Measurements from ENCODE around the gene AEN. TPM values are rescaled to one million over a fixed set of nuclear protein-coding genes. Genes with fewer than 3 reads are reported as not detected.
A peak's percentile ranks its signal among the peaks of the same experiment; 100 is the strongest.

Gene AEN, protein sequence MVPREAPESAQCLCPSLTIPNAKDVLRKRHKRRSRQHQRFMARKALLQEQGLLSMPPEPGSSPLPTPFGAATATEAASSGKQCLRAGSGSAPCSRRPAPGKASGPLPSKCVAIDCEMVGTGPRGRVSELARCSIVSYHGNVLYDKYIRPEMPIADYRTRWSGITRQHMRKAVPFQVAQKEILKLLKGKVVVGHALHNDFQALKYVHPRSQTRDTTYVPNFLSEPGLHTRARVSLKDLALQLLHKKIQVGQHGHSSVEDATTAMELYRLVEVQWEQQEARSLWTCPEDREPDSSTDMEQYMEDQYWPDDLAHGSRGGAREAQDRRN
- 27.4 TPM for polyA plus RNA-seq (2013, experiment 1 of 2; ENCODE audit: insufficient read length)
- polyA plus RNA-seq (2013, experiment 2 of 2; ENCODE audit: insufficient read length): 26.0 TPM

DNA sequence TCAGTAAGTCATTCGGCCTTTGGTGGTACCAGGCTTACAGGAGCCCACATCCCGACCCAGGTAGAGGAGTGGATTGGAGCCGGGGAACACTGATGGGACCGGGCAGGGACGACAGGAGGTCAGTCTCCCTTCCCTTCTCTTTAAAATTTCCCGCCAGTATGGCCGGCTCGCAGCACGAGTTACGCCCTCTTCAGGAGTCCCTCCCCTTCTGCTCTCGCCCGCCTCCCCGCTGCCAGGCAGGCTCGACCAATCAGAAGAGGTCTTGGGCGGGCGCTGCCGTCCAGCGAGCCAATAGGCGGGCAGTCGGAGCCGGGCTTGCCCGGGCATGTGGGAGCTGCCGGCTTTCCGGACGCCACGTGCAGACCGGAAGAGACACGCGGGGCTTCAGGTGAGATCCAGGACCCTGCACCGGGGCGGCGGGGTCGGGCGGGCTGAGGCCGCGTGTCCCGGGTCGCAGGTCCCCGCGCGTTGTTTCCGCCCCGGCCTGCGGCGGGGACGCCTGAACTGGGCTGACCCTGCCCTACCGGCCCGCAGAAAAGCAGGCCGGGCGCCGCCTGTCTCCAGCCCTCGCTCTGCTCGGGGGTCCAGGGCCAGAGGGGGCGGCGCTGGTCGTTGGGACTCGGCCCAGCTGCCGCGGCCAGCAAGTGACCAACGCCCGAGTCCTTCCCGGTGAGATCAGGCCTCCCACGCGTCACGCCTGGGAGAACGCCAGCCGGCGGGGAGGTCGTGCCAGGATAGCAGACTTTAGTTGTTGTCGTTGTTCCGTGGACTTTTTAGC, at the start of gene AEN:
TSS of gene AEN (plus strand) at position 346 of the 778 bp plus-strand sequence. CDS start 4,870 bp downstream, outside the sequence.
- DNase-seq: peak; percentile 97

DNA sequence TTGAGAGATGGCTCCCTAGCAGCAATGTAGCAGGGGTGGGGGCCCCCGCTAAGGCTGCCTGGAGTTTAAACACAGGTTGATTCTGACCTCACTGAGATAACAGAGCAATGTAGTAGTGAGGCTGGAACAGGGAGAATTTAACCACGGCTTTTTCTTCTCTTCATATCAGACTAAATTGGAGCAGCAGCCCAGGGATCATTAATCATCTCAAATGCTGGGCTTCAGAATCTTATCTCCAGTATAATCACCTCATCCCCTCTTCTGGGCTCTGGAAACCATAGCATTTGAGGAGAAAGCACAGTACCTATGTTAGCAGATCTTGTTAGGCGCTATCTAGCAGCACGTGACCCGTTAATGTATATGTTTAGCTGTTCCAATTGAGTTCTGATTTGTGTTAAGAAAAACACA, 49.3 kb upstream of the AEN start:
- no peak for DNase-seq

DNA sequence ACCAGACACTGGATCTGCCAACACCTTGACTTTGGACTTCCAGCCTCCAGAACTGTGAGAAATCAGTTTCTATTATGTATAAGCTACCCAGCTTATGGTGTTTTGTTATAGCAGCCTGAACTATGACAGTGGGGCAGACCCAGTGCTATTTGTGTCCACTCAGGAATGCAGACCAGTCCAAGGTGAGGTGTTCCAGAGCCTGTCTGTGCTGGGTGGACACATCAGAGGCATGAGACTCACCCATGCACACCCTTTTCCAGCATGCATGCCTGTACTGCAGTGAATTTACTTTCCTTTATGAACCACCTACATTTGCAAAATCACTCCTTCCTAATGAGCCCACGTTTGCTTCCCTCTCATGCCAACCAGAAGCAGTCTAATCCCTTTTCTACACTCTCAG, 47.1 kb upstream of the AEN start:
- no peak for DNase-seq

DNA sequence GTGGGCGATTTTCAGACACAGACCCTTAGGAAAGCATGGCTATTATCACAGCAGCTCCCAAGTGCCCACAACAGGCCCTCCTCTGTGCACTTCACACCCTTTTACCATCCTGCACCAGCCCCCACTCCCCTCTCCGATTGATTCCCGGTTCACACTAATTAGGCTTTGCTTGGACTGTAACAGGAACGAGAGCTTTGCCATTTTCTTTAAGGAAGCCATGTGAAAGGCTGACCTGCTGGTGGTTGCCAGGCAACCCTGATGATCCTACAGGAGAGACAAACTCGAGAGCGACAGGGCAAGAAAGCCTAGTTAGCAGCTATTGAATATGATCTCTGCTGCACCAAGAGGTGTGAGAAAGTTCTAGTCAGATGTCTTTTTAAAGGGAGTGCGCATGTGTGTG, 46.5 kb upstream of the AEN start:
- no peak for DNase-seq

DNA sequence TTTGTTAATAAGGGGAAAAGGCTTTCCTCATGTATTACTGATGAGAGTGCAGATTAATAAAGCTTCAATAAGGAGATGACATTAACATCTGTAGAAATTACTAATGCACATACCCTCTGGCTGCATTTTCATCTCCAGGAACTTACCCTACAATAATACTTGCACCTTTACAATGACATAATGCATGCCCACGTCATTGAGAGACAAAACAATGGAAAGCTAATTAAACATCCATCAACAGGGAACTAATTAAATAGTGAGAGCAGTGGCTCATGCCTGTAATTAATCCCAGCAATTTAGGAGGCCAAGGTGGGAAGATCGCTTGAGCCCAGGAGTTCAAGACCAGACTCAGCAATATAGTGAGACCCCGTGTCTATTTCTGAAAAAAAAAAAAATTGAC, 41.8 kb upstream of the AEN start:
- no peak for DNase-seq

DNA sequence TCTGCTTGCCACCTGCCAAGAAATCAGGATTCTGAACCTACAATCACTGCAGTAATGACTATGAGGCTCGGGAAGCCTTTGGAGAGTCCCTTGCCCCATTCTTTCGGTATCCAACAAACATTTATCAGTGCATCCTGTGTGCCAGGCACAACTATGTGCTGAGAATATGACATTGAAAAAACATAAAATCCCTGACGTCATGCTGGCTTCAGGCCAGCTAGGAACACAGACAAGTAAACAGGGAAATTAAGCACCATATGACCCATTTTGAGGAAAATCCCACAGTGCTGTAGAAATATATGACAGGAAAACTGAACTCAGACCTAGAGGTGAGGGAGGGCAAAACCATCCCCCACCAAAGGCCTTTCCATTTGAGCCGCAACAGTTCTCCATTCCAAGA, 40.6 kb upstream of the AEN start:
- no peak for DNase-seq

DNA sequence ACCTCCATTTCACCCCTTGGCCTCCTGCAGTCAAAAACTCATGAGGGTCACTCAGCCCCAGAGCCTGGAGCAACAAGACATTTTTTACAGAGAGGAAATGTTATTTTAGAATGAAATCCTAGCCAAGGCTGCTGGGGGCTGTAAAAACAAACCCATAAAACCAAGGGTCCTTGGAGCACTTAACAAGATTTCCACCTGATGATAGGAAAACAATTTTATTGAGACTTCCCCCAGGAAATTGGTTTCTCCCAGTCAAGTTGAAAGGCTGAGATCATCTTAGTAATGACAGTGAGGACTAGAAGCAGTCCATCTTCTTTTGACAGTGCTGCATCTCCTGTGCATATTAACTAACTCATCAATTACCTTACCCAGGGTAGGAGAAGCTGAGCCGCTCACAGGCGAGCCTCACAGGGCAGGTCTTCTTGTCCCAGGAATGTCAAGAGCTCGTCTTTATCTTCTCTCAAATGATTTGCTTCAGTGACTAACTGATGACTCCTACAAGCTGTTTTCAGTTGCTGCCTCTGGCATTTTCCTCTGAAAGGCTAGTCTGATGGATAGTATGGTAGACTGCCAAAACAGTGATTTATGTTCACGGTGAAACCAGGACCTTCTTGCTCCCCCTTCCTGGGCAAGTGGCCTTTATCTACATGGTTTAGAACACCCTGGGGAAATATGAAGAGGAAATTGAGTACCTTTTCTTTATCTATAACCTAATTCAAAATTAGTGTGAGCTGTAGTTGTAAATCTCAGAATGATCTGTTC, 34.6 kb upstream of the AEN start:
- peak; percentile 13 for DNase-seq

DNA sequence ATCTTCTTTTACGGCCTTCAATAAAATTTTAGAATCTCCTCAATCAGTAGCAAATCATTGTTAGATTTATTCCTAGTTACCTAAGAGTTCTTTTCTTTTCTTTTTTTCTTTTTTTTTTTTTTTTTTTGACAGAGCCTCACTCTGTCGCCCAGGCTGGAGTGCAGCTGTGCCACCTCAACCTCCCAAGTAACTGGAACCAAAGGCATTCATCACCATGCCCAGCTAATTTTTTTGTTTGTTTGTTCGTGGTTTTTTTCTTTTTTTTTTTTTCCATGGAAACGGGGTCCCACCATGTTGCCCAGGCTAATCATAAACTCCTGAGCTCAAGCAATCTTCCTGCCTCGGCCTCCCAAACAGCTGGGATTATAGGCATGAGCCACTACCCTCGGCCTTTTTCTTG, 30.4 kb upstream of the AEN start:
- DNase-seq: no peak

DNA sequence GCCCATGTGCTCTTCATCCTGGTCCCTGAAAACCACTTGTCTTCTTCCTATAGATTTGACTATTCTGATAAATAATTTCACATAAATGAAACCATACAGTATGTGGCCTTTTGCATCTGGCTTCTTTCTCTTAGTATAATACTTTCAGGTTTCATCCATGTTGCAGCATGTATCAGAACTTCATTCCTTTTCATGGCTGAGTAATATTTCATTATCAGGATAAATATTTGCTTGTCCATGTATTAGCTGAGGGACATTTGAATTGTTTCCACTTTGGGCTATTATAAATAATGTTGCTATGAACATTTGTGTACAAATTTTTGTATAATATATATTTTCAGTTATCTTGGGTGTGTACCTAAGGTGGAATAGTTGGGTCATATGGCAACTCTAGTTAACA, 29.8 kb upstream of the AEN start:
- DNase-seq: no peak

DNA sequence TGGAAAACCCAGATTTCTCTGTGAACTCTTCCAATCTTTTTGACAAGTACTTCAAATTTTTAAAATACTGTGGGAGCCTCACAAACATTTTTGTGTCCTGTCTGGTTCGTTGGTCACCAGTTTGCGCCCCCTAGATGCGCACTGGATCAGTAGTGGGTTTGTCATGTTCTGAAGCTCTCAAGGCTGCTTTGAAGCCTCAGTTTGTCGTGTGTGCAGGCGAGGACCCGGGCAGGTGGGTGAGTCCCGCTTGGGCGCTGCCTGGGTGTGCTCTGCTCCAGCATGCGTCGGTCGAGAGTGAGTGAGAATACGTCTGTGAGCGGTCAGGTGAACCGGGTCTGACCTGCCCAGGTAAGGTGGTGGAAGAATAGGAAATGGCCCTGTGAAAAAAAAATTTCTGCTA, 17.3 kb upstream of the AEN start:
- DNase-seq: no peak

DNA sequence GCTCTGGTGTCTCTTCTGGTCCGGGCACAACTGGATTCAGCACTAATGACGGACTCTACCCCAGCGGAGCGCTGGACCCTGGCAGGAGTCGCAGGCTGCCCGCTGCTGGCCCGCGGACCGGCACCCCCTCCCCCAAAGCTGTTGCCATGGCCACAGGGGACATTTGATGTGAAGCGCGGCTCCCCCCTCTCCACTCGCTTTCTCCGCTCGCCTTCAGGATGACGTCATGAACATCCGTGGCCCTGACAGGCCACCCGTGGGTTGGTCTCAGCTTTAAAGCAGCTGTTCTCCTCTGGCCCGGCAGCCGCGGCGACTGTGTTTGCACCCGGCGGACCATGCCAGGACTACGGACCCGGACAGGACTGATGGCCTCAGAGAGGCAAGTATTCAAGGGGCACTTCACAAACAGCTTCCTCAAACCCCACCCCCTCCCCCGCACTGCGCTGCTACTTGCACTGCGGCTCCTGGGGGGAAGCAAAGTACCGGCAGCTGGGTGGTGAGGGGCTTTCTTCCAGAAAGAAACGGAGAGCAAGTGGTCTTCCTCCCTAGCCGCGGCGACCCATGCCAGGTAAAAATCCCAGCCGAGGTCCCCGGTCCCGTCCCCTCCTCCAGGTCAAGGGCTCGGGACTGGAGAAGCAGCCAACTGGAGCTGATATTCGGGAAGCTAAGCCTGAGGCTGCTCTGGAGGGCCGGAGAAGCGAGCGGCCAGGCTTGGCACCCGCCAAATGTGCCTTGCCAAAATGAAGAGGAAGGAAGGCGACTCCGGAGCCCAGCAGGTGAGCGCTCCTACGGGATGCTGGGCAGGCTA, 16.6 kb upstream of the AEN start:
- DNase-seq: no peak

DNA sequence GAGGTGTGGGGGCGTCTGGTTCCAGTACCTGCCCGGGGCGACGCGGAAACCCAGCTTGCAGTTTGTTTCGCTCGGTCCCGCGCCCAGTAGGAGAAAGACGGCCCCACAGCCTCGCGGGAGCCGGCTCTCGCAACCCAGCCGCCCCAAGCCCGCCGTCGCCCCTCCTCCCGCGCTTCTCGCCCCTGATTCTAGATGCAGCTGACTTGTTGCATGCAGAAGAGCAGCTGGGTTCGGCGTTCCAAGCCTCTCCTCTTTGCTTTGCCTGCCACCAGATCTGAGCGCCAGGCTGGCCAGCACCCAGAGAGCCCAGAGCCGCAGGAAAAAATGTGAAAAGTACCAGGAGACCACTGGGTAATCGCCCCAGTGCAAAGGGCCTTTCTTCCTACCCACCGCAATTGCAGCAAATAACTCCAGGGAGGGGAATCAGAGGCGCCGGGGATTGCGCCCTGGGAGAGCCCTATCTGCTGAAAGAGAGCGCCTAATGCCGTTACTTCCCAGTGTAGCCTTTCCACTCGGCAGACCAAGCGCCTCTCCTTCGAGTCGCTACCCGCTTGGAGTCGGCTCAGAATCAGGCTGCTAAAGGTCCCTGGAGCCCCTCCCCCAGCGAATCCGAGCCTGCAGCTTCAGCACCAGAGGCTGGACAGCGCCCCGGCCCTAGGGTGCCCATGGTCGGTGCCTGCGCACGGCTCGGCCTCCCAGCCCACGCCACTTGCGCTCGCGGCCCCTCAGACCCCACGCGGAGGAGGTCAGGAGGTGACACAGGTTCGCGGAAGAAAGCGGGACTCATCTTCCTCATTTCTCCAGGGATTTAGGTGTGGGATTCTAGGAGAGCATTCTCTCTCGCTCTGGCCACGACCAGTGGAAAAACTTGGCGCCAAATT, 15.7 kb upstream of the AEN start:
- peak; percentile 55 for DNase-seq

DNA sequence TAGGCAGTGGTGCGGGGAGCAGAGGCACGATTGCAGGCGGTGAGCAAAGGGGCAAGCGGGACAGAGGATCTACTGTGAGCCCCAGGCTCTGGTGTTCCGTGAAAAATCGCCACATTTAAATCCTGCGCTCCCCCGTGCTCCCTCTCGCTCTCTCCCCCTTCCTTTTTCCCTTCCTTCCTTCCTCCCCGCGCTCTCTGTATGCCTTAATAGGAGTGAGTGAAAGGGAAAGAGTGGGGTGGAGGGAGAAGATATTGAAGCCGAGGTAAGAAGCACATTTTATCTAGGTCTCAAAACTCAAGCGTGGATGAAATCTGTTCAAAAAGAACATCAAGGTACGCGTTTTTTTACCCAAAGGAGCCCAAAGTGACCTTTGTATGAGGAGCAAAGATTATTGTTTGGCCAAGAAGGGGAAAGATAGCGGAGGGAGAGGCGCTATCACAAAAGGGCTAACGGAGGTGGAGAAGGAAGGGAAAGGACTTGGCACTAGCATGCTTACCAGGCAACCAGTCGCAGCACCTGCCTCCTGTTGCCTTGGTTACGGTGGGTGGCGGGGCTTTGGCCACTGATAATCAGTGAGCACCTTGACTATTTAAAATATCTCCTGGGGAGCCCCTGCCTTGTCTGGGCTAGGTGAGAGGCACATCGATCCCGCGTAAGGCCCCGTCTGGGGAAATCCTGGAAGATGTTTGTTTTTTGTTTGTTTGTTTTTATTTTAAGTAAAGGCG, 14.9 kb upstream of the AEN start:
- DNase-seq: no peak

DNA sequence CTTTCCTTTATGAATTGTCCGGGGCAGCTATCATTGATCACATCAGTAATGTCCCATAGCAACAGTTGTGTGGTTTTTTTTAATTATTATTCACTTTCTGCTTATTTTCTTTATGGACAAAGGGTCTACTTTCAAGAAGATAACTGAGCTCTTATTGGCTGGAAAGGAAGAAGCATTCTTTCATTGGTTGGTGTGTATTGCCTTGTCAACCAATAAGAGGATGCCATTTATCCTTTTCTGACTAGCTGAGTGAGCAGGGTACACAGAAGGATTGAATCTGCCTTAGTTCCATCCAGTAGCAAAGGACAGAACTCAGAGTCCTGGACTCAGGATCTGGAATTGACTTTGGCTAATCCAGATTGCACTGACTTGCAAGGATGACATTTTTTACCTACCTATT, 13.2 kb upstream of the AEN start:
- DNase-seq: no peak

DNA sequence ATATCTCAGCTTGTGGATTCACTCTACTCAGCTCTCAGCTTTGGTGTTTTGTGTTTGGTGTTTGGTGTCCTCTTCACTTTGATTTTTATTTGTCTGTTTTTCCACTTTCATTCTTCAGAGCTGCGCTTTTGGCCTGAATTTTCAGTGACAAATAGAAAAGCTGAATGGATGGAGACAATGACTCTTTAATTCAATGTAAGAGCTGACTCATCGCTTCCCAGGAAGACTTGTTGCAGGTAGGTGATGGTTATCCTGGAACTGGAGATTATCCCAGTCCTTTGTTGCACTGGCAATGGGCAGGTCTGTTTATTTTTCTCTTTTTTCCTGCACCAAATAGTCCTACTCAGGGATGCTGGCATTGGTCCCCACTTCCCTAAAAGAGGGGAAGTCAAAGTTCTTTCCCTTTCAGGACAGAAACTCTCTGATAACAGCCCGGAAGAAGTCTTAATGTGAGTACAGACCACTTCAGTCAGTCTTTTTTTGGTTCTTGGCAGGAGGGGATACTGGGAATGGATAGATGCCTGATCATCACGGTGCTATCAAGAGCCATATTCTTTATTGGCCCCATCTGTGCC, 12.4 kb upstream of the AEN start:
- DNase-seq: no peak

DNA sequence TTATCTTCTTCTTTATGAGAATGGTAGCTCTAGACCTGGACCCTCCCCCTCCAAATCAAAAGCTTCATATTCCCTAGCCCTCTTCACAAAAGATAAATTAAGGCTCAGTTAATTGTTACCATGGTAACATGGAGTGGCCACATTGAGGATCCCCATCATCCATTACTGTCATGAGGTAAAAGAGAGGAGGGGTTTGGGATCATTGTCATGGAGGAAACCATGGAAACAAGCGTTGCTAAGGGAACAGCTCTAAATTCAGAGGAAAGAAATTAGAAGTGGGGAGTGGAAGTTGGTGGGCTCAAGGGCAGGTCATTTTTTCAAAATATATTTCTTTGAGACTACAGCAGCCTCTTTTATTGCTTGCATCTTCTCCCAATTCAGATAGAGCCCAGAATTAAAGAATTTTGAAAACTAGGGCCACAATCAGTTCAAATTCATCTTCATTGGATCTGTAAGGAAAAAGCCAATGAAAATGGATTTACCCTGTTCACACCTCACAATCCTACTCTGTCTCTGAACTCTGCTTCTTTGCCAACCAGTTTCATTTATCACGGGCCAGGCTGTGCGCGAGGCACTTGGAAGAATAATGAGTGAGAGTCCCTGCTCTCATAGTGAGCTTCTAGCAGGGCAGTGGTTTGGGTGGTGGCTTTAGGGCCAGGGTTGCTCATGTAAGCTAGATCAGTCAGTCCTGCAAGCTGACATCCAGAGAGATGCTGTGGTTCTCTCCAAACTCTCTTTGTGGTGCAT, 11.6 kb upstream of the AEN start:
- no peak for DNase-seq

DNA sequence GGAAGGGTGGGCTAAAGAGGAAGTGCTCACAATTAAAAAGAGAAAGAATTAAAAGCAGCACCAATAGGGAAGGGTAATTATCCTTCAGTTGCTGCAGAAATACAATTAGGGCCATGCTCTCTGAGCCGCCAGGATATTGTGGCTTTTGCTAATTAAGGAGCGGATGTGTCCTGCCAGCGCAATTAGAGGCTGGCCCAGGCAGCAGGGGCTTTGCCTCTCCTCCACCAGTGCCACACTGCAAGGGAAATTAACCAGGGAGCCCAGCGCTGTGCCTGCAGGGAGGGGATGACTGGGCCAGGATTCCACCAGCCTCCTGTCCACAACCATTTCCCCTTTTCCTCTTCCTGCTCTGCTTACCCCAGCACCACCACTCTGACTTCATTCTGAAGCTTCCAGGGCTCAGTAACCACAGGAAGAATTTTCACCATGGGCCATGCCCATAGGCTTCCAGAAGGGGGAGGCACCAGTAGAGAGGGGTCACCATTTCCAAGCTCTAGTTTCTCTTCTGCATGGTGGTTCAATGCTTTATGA, 10.4 kb upstream of the AEN start:
- peak; percentile 35 for DNase-seq

DNA sequence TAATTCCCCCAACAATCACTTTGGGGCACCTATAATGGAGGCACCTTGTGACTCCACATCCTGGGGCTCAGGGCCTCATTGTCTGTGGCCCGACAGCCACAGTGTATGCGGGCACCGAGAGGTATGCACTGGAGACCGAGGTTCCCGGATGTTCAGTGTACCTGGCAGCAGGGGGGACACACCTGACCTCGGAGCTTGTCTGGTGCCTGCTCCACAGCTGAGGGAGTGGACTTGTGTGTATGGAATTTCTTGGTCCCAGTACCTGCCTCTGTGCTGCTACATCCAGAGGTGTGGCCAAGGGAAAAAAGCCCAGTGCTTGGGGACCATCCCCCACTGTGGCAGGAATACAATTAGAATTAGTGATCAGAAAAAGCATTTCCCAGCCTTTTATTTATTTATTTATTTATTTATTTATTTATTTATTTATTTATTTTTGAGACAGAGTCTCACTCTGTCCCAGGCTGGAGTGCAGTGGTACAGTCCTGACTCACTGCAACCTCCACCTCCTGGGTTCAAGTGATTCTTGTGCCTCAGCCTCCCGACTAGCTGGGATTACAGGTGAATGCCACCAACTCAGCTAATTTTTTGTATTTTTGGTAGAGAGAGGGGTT, 8.8 kb upstream of the AEN start:
- no peak for DNase-seq

All from fibroblast of skin of scalp (primary cell).